A172 (cell line): ENCODE data around the gene TSTD2. TPM values are rescaled to one million over a fixed set of nuclear protein-coding genes. Genes with fewer than 3 reads are reported as not detected.

Source experiments
- total RNA-seq: library from RNA; depleted of rRNA; stranded (reverse); fragments of >200 nt; shearing (Covaris generic); gene quantifications from 2 replicates; pipeline ENCODE4 v1.2.3, GENCODE V29; 2014; rRNA removed

Gene TSTD2
- total RNA-seq, 1 experiment from 2014 or later: 20.9 TPM

Other genes starting within 250 kb of the TSTD2 start
- gene TDRD7, start 221.3 kb downstream of the TSTD2 start, total RNA-seq: 22.4 and 23.9 TPM in 2 replicates
- 0.81 and 2.1 TPM in 2 replicates for gene TMOD1, start 131.7 kb downstream of the TSTD2 start, total RNA-seq
- 63.1 and 75.4 TPM in 2 replicates for gene NCBP1, start 453 bp upstream of the TSTD2 start, total RNA-seq
- gene XPA, start 64.0 kb upstream of the TSTD2 start, total RNA-seq: 19.1 and 32.3 TPM in 2 replicates
- gene FOXE1, start 219.9 kb upstream of the TSTD2 start, total RNA-seq: not detected in 2 replicates